Stimulated activated CD8-positive, alpha-beta memory T cell treated with anti-CD3 and anti-CD28 coated beads, Interleukin-2, amount 100 ng/mL, for 48 hours (primary cell): ENCODE data around the gene COPB2.

Source experiments
- DNase-seq, 2 donors: peaks; one replicate each; pipeline ENCODE4 v3.0.0-alpha.2; 2020; ENCODE audit warnings: low read depth in 2 of 2

The COPB2 gene

GRCh38 chr3:139307601-139308555 is 81.6 kb downstream of the COPB2 start:
- DNase-seq = no peak
